Stimulated activated naive CD4-positive, alpha-beta T cell treated with Interleukin-2 at 50 U/mL for 16 hours (primary cell): ENCODE data around the gene CYP24A1.

ENCODE experiments used
- DNase-seq: peaks from one replicate; lab custom pipeline; 2025; lab: John Stamatoyannopoulos, UW

CYP24A1 gene

GRCh38 chr20:54155736-54156317, 18.0 kb downstream of the CYP24A1 start:
- no peak for DNase-seq

GRCh38 chr20:54154439-54154838, 19.3 kb downstream of the CYP24A1 start:
- no peak for DNase-seq

GRCh38 chr20:54153847-54154246, 19.9 kb downstream of the CYP24A1 start:
- DNase-seq, result no peak

- no peak for DNase-seq
Observed at GRCh38 chr20:54153041-54153327, 20.8 kb downstream of the CYP24A1 start.

- no peak for DNase-seq
Observed at GRCh38 chr20:54152227-54153040, 21.4 kb downstream of the CYP24A1 start.

GRCh38 chr20:54151511-54152226, 22.1 kb downstream of the CYP24A1 start:
- DNase-seq, result no peak

- DNase-seq, result no peak
Observed at GRCh38 chr20:54151075-54151439, 22.7 kb downstream of the CYP24A1 start.

GRCh38 chr20:54149765-54150264, 24.0 kb downstream of the CYP24A1 start:
- no peak for DNase-seq

GRCh38 chr20:54148947-54149764, 24.6 kb downstream of the CYP24A1 start:
- no peak for DNase-seq

- no peak for DNase-seq
Observed at GRCh38 chr20:54146672-54147071, 27.1 kb downstream of the CYP24A1 start.

- no peak for DNase-seq
Observed at GRCh38 chr20:54144847-54145414, 28.9 kb downstream of the CYP24A1 start.

GRCh38 chr20:54140927-54141566, 32.7 kb downstream of the CYP24A1 start:
- DNase-seq, result no peak

- DNase-seq, result no peak
Observed at GRCh38 chr20:54140486-54140885, 33.3 kb downstream of the CYP24A1 start.

- DNase-seq, result no peak
Observed at GRCh38 chr20:54140067-54140466, 33.7 kb downstream of the CYP24A1 start.

- no peak for DNase-seq
Observed at GRCh38 chr20:54139188-54139587, 34.6 kb downstream of the CYP24A1 start.

- DNase-seq, result no peak
Observed at GRCh38 chr20:54138427-54138826, 35.4 kb downstream of the CYP24A1 start.

- no peak for DNase-seq
Observed at GRCh38 chr20:54137115-54137514, 36.7 kb downstream of the CYP24A1 start.

GRCh38 chr20:54134445-54135220, 39.2 kb downstream of the CYP24A1 start:
- DNase-seq, result no peak

- DNase-seq, result no peak
Observed at GRCh38 chr20:54133434-54134427, 40.1 kb downstream of the CYP24A1 start.
